NOMO-1 treated with DMSO at 0.1 percent for 48 hours (cell line): ENCODE measurements around the gene HERPUD1.
A peak's percentile ranks its signal among the peaks of the same experiment; 100 is the strongest.
"Not testable (repeated sequence)": the region's sequence is repeated elsewhere in the genome, so short reads cannot be mapped to it uniquely, and the experiment has no call there.

Experiments used
- DNase-seq: peaks from one replicate; lab custom pipeline; 2025; ENCODE audit not compliant: unreplicated experiment; lab: John Stamatoyannopoulos, UW

Gene HERPUD1, protein sequence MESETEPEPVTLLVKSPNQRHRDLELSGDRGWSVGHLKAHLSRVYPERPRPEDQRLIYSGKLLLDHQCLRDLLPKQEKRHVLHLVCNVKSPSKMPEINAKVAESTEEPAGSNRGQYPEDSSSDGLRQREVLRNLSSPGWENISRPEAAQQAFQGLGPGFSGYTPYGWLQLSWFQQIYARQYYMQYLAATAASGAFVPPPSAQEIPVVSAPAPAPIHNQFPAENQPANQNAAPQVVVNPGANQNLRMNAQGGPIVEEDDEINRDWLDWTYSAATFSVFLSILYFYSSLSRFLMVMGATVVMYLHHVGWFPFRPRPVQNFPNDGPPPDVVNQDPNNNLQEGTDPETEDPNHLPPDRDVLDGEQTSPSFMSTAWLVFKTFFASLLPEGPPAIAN

DNA sequence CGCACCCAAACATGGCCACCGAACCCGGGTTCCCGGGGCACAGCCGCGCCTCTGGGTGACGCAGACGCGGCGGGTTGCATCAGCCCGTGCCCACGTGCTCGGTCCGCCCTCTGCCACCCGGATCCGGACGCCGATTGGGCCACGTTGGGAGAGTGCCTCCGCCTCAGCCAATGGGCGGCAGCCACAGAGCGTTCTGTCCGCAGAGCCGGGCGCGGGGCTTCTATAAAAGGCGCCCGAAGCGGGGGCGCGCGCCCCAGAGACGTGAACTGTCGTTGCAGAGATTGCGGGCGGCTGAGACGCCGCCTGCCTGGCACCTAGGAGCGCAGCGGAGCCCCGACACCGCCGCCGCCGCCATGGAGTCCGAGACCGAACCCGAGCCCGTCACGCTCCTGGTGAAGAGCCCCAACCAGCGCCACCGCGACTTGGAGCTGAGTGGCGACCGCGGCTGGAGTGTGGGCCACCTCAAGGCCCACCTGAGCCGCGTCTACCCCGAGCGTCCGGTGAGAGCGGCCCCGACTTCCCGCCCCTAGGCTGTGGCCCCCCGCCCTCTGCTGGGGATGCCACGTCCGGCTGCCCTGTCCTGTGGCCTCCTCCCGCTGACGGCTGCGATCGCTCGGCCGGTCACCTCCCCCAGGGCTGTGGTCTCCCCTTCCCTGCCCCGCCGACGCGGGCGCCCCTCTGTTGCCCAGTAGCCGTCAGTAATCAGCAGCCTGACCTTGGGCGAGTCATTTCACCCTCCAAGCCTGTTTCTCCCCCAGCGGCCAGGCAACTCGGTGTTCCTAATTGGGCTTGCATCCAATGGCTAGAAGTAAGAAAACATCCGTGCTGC lies at the start of gene HERPUD1:
HERPUD1 (plus strand) TSS at position 251 of the 829 bp plus-strand sequence; CDS start at position 354, 103 bp downstream.
- peak; percentile 96 for DNase-seq

DNA sequence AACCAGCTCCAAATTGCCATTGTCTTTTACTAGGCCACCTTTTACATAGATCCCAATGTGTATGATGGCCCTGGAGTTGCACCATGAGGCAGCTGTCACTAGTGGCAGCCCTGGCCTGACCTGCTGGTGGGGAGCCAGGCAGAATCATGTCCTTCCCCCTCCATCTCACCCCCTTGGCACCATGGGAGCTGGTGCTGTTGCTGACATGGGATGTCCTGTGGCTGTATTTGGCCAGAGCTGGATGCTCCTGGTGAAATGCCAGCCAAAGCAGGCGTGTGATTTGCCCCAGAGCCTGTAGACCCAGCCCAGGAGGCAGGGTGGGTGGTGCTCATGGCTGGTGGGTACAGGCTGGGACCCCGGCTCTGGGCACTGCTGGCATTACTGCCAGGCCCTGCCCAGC lies 48.4 kb upstream of the HERPUD1 start:
- no peak for DNase-seq

DNA sequence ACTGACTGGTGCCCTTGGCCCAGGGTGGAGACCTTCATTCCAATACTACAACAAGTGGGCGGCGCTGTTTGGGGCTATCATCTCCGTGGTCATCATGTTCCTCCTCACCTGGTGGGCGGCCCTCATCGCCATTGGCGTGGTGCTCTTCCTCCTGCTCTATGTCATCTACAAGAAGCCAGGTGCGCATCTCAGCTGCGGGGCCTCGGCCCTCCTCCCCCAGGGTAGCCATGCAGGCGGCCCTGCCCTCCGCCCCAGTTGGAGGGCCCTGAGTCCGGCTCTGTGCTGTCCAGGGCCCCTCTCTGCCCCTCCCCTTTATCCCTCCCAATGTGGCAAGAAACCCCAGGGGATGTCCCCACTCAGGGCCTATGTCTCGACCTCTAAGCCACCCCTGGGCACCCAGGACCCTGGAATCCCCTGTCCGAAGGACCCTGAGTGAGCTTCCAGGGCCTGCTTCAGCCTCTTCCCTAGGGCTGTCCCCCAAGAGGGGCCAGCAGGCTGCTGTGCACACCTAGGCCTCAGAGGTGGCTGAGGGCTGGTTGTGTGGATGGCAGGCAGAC lies 47.8 kb upstream of the HERPUD1 start:
- DNase-seq: no peak

DNA sequence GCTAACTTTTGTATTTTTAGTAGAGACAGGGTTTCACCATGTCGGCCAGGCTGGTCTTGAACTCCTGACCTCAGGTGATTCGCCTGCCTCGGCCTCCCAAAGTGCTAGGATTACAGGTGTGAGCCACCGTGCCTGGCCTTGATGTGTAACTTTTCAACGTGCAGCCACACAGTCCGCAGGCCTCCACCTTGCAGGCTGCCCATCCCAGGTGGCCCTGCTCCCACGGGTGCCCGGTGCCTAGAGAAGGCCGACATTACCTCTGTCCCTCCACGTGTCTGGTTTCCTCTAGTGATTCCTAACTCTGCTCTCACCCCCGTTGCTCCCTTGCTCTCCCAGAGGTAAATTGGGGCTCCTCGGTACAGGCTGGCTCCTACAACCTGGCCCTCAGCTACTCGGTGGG lies 47.0 kb upstream of the HERPUD1 start:
- DNase-seq: not testable (repeated sequence)

DNA sequence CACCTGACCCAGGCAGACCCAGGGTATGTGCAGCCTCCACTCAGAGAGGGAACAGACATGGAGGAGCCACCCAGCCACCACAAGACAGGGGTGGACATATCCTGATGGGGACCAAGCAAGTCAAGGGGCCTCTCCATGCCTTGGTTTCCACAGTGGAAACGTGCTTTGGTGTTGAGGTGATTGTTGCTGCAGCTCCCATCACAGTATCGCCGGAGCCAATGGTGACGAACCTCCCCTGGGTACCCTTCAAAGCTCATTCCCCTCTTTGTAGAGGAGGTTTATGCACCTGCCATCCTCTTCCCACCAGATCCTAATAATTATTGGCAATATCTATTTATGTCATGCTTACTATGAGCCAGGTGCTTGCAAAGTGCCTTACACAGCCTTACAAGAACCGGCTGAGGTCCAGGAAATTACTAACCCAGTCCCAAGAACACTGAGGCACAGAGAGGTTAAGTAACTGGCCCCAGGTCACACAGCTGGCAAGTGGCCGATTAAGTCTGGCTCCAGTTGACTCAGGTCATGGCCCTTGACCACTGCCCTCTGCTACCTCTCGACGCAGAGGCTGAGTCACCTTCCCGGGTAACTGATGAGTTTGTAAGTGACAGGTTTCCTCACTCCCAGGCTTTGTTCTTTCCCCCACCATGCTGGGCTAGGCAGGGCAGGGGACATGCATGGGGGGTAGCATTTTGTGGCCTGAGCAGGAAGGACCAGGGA lies 46.3 kb upstream of the HERPUD1 start:
- no peak for DNase-seq

DNA sequence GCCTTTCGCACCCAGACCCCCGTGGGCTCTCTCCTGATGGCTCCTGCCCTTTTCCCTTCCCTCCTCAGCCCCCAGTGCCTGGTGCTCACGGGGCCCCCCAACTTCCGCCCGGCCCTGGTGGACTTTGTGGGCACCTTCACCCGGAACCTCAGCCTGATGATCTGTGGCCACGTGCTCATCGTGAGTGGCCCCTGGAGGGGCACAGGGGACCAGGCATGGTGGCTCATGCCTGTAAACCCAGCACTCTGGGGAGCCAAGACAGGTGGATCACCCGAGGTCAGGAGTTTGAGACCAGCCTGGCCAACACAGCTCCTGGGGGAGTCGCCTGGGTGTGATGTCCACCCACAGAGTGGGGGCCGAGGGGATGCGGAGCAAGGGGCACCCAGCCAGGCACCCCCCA lies 45.6 kb upstream of the HERPUD1 start:
- DNase-seq: no peak

DNA sequence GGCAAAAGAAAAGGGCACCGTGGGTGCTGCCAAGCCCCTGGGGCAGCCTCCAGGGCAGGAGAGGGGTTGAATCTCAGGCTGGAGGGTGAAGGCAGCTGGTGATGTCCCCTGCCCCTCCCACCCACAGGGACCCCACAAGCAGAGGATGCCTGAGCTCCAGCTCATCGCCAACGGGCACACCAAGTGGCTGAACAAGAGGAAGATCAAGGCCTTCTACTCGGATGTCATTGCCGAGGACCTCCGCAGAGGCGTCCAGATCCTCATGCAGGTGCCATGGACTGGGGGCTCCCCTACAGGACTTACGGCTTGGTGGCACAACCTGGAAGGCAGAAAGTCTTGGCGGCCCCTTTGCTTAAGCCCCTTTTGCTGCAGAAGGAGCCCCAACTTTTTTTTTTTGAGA lies 45.1 kb upstream of the HERPUD1 start:
- DNase-seq: no peak

DNA sequence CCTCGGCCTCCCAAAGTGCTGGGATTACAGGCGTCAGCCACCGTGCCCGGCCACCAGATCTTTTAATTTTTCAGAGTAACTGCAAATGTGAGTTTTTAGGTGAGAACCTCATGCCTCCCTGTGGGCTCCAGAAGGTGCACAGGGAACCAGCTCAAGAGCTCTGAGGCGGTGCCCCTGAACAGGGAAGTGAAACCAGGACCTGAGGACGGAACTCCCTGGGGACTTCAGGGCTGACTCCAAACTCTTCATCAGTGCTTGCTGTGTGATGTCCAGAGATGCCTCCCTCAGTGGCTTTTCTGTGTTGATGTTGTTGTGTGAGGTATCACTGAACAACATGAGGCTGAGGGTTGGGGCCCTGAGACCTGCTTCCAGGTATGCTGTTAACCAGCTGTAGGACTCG lies 43.1 kb upstream of the HERPUD1 start:
- DNase-seq: peak; percentile 88

DNA sequence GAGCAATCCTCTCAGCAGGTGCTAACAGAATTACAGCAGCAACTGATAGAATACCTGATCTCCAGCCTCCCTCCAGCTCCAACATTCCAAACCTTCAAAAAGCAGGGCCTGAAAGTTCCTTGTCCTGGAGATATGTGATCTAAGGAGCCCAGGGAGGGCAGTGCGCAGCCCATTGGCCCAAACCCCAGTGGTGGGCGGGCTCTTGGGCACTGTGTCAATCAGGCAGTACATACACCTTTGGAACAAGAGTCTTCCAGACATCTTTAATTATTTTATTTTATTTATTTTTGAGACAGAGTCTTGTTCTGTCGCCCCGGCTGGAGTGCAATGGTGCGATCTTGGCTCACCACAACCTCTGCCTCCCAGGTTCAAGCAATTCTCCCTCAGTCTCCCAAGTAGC lies 42.7 kb upstream of the HERPUD1 start:
- DNase-seq: no peak

DNA sequence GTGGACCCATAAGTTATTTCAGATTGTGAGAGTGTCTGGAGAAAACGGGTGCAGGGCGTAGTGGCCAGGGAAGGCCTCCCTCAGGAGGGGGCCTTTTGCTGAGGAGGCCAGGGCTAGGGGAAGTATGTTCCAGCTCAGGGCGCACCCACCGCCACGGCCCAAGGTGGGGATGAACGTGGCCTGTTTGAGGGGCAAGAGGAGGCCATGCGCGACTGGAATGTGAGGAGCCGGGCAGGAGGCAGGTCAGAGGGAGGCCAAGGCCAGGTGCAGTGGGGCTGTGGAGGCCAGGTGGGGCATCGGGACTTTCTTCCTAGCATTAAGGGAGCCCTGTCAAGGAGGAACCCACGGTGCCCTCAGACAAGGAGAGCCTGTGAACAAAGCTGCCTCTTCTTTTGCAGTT lies 40.3 kb upstream of the HERPUD1 start:
- DNase-seq: no peak

DNA sequence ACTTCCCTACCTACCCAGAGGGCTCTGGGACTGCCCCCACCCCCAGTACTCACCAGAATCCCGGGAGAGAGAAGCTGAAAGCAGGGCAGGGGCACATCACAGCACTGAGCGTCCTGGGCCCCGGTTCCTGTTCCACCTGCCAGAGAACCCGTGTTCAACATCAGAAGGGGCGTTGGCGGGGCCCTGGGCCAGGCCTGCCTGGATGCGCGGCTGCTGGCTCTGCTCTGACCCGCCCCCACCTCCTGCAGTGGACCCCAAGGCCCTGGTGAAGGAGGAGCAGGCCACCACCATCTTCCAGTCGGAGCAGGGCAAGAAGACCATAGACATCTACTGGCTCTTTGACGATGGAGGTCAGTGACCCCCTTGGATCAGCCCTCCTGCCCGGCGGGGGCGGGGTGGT lies 39.2 kb upstream of the HERPUD1 start:
- DNase-seq: no peak

DNA sequence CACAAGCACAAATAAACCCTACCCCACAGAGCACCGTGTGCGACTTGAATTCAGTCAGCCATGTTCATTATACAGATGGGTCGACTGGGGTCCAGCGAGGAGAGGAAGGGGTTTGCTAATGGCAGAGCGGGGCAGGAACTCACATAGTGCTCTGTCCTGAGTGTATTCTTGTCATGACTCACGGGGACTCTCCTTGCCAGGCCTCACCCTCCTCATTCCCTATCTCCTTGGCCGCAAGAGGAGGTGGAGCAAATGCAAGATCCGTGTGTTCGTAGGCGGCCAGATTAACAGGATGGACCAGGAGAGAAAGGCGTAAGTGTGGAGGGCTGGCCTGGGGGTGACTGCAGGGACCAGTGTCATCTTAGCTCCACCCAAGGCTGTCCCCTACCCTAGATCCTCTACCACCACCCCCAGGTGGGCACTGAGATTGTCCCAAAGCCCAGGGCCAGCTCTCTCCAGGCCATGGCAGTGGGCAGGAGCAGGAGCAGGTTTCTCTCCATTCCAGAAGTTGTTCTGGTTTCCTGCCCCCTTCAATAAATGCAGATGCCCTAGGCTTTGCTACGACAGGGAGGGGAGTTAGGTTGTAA lies 37.5 kb upstream of the HERPUD1 start:
- no peak for DNase-seq

DNA sequence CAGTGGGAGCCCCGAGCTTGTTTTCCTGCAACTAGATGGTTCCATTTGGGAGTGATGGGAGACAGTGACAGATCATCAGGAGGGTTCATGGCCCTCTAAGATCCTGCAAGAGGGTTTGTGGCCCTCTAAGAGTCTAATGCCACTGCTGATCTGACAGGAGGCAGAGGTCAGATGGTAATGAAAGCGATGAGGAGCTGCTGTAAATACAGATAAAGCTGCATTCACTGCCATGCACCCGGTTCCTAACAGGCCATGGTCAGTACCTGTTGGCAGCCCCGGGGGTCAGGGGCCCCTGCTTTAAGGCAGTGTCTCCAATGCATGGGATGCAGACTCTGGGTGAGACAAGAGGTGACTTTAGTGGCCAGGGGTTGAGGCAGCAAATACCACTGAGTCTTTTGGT lies 36.1 kb upstream of the HERPUD1 start:
- no peak for DNase-seq

DNA sequence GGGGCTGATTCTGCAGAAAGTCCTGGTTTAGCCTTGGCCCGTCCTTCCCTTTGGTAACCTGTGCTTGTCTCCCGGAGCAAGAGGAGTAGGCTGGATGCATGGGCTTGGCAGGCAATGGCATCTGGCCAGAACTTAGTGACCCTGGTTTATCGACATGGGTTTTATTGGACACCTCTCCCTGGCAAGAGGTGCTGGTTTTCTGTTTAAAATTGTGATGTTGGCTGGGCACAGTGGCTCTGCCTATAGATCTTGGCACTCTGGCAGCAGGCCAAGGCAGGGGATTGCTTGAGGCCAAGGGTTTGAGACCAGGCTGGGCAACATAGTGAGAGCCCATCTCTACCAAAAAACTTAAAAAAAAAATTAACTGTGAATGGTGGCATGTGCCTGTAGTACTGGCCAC lies 35.7 kb upstream of the HERPUD1 start:
- no peak for DNase-seq

DNA sequence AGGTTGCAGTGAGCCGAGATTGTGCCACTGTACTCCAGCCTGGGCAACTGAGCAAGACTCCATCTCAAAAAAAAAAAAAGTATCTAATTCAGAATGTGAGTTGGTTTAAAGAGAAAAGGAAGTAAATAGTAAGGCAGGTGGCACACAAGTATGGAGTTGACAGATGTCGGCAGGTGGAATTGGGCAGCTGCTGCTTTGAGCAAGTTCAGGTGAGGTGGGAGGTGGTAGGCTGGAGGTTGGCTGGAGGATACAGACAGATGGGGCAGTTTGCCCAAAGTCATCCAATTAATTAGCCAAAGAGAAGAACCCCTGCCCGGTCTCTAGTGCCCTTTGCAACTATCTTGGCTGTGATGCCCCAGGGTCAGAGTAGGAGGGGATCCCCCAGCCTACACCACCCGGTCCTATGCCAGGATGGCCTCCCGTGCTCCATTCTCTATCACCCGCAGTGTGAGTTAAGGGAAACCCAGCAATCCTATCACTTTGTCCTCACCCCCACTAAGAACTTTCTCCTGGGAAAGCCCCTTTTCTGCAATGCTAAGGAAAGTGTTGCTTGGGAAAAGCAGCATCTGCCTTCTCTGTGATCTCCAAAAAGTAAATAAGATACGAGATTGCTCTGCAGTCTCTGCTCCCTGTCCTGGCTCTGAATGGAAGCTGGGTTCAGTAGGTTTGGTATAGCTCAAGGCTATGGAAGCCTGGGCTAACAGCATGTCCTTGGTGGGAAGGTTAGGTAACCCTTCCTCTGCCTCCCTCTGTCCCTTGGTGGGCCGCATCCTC lies 34.7 kb upstream of the HERPUD1 start:
- DNase-seq: no peak

DNA sequence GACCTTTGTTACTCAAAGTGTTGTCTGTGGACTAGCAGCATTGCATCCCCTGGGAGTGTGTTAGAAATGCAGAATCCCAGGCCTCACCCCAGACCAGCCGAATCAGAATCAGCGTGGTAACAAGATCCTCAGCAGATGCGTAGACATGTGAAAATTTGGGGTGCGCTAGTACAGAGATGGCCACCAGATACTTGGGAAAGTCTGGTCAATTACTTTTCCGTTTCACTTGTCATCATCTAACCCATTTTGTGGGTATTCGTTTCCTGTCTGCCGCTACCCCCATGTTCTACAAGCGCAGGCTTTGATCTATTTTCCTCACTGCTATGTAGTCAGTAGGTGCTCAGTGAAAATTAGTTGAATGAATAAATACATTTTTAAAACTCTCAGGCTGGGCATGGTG lies 33.1 kb upstream of the HERPUD1 start:
- DNase-seq: no peak

DNA sequence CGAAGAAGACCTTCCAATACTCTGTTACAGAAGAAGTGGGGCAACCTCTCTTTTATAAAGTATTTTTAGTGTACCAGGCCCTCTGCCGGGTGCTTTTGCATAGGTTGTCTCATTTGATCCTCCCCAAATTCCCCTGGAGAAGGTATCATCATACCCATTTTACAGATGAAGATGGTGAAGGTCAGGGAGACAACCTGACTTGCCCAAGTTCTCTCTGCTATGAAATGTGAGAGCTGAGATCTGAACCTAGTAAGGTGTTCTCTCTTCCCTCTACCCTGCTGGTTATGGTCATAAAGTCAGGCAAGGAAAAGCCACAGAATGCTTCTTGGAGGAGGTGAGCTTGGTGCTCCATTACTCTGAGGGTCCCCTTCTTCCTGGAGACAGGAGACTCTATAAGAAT lies 28.1 kb upstream of the HERPUD1 start:
- no peak for DNase-seq

DNA sequence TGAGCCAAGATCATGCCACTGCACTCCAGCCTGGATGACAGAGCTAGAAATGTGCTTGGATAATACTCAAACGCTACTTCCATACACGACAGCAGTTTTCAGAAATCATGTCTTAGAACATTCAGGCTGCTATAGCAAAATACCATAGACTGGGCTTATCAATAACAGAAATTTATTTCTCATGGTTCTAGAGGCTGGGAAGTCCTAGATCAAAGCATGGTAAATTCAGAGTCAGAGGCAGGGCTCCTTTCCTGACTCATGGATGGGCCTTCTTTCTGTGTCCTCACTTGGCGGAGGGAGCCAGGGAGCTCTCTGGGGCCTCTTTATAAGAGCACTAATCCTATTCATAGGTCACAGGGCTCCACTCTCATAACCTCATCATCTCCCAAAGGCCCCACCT lies 24.5 kb upstream of the HERPUD1 start:
- DNase-seq: no peak

DNA sequence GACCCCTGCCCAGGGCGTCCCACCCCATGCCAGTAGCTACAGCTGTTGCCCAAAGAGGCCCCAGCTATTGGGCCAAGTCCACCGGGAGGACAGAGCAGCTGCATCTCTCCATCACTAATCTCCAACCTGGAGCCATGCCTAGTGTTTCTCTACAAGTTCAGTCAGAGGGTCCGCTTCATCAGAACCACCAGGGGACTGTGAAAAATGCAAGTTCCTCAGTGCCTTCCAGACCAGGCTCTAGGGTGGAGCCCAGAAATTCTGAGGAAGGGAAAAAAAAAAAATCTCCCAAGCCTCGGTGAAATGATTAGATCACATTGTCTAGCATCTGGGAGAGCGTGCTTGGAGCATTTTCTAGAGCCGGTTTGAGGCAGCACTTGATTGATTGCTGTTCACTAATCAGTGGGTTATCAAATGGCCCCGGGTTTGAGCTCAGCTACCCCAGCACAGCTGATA lies 22.4 kb upstream of the HERPUD1 start:
- DNase-seq: no peak

DNA sequence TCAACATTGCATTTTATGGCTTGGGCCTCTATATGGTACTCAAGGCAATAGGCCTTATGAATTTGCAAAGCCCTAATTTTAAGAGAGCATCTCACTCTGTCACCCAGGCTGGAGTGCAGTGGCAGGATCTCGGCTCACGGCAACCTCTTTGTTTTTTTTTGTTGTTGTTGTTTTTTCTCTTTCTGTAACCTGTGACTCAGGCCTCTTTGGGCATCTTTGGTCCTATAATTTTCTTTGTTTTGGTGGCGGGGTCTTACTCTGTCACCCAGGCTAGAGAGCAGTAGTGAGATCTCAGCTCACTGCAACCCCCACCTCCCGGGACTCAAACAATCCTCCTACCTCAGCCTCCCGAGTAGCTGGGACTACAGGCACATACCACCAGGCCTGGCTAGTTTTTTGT lies 21.8 kb upstream of the HERPUD1 start:
- no peak for DNase-seq
